ENCODE data around the gene PCNT. TPM values are rescaled to one million over a fixed set of nuclear protein-coding genes. Genes with fewer than 3 reads are reported as not detected.

PCNT gene
- total RNA-seq, 1 experiment from 2014 or later = 38.4 TPM

- intact Hi-C loops (cut with micrococcal nuclease; ENCODE audit: unreplicated experiment) = no loop called here
- no peaks in the 10 kb centered on the region for H3K36me3 ChIP-seq (ENCODE audit: control insufficient read depth, insufficient read depth, low read length)
- H3K27me3 ChIP-seq (replicated peaks; ENCODE audit: control insufficient read depth, insufficient read depth, low read length) = no peaks in the 10 kb centered on the region
- H3K4me1 ChIP-seq = peaks cover 12% of the 10 kb centered on the region
- no peaks in the 10 kb centered on the region for H3K9me3 Mint-ChIP-seq (ENCODE audit: unreplicated experiment)
- peaks cover 7% of the 10 kb centered on the region for H3K4me1 Mint-ChIP-seq (ENCODE audit: low read depth, unreplicated experiment)
- H3K4me3 ChIP-seq (ENCODE audit: low read depth, low read length) = peak overlapping the region; percentile 68
- no peaks in the 10 kb centered on the region for H3K27me3 Mint-ChIP-seq (ENCODE audit: insufficient read depth, unreplicated experiment)
- H3K4me3 Mint-ChIP-seq (ENCODE audit: unreplicated experiment) = peak overlapping the region; percentile 88
- H3K36me3 Mint-ChIP-seq (ENCODE audit: insufficient read depth, unreplicated experiment) = peaks cover 42% of the 10 kb centered on the region
- H3K9me3 ChIP-seq = no peaks in the 10 kb centered on the region
- no peak for DNase-seq
- POLR2A ChIA-PET = interaction anchor here (0.8 kb wide), 1 partner anchor 34 kb away, joined by 4 read pairs; no protein-coding TSS in a partner anchor
- H3K27ac Mint-ChIP-seq (ENCODE audit: unreplicated experiment) = peak overlapping the region; percentile 82
- CTCF ChIA-PET = interaction anchor here (2.2 kb wide), 1 partner anchor 41 kb away, joined by 8 read pairs; no protein-coding TSS in a partner anchor
- no TSS peak for BruUV-seq (replicated peaks)
- no peak for TF ChIP-seq CTCF (IDR thresholded peaks at IDR 0.05; ENCODE audit: insufficient read depth in 1 of 2, low read depth in 1 of 2, low read length in 1 of 2, severe bottlenecking in 1 of 2, unreplicated experiment in 1 of 2)
These were observed 39.2 kb upstream of the PCNT start for GRCh38 chr21:46284733-46285132.

GRCh38 chr21:46285206-46285661 lies 38.7 kb upstream of the PCNT start, which contains the start of gene MCM3AP:
MCM3AP (minus strand) TSS chr21:46285611; CDS start chr21:46285286, 325 bp downstream.
- Histone ChIP-seq H3K9me3 (no peaks in the 10 kb centered on the region), H3K4me1 (peaks cover 12% of the 10 kb centered on the region), H3K36me3 (ENCODE audit: control insufficient read depth, insufficient read depth, low read length) (no peaks in the 10 kb centered on the region), H3K4me3 (ENCODE audit: low read depth, low read length) (peak within 1 kb of the TSS; percentile 68), H3K27me3 (replicated peaks; ENCODE audit: control insufficient read depth, insufficient read depth, low read length) (no peaks in the 10 kb centered on the region)
- H3K36me3 Mint-ChIP-seq (ENCODE audit: insufficient read depth, unreplicated experiment) = peaks cover 40% of the 10 kb centered on the region
- no peak for DNase-seq
- ChIA-PET CTCF (interaction anchor here (1.2 to 2.2 kb wide), 2 partner anchors 40 to 315 kb away, joined by 3 to 8 read pairs; no protein-coding TSS in a partner anchor), POLR2A (interaction anchor here (0.6 kb wide), 2 partner anchors 723 to 929 kb away, joined by 3 to 4 read pairs; no protein-coding TSS in a partner anchor)
- H3K4me1 Mint-ChIP-seq (ENCODE audit: low read depth, unreplicated experiment) = peaks cover 7% of the 10 kb centered on the region
- no peak for TF ChIP-seq CTCF (IDR thresholded peaks at IDR 0.05; ENCODE audit: insufficient read depth in 1 of 2, low read depth in 1 of 2, low read length in 1 of 2, severe bottlenecking in 1 of 2, unreplicated experiment in 1 of 2)
- TSS peak; percentile 55 for BruUV-seq (replicated peaks)
- intact Hi-C loops (cut with micrococcal nuclease; ENCODE audit: unreplicated experiment) = no loop called here
- peak within 1 kb of the TSS; percentile 82 for H3K27ac Mint-ChIP-seq (ENCODE audit: unreplicated experiment)
- H3K4me3 Mint-ChIP-seq (ENCODE audit: unreplicated experiment) = peak within 1 kb of the TSS; percentile 88
- H3K27me3 Mint-ChIP-seq (ENCODE audit: insufficient read depth, unreplicated experiment) = no peaks in the 10 kb centered on the region
- no peaks in the 10 kb centered on the region for H3K9me3 Mint-ChIP-seq (ENCODE audit: unreplicated experiment)

GRCh38 chr21:46285761-46286647 lies 38.0 kb upstream of the PCNT start, which contains the start of gene YBEY:
YBEY (plus strand) TSS chr21:46286342; CDS start chr21:46286914, 572 bp downstream.
- peak; percentile 10 to 51 for TF ChIP-seq CTCF (IDR thresholded peaks at IDR 0.05; ENCODE audit: insufficient read depth in 1 of 2, low read depth in 1 of 2, low read length in 1 of 2, severe bottlenecking in 1 of 2, unreplicated experiment in 1 of 2)
- Histone ChIP-seq H3K9me3 (no peaks in the 10 kb centered on the region), H3K27me3 (replicated peaks; ENCODE audit: control insufficient read depth, insufficient read depth, low read length) (no peaks in the 10 kb centered on the region), H3K36me3 (ENCODE audit: control insufficient read depth, insufficient read depth, low read length) (no peaks in the 10 kb centered on the region), H3K4me3 (ENCODE audit: low read depth, low read length) (peak within 1 kb of the TSS; percentile 68), H3K4me1 (peaks cover 12% of the 10 kb centered on the region)
- Mint-ChIP-seq H3K4me1 (ENCODE audit: low read depth, unreplicated experiment) (peaks cover 7% of the 10 kb centered on the region), H3K4me3 (ENCODE audit: unreplicated experiment) (peak within 1 kb of the TSS; percentile 88), H3K36me3 (ENCODE audit: insufficient read depth, unreplicated experiment) (peaks cover 41% of the 10 kb centered on the region), H3K27ac (ENCODE audit: unreplicated experiment) (peak within 1 kb of the TSS; percentile 82), H3K9me3 (ENCODE audit: unreplicated experiment) (no peaks in the 10 kb centered on the region), H3K27me3 (ENCODE audit: insufficient read depth, unreplicated experiment) (no peaks in the 10 kb centered on the region)
- intact Hi-C loops (cut with micrococcal nuclease; ENCODE audit: unreplicated experiment) = loop anchor here (2.0 kb wide), 1 partner anchor 39 kb away; the partner anchor contains the start of gene PCNT
- ChIA-PET CTCF (interaction anchor here (1.2 to 2.2 kb wide), 2 partner anchors 39 to 315 kb away, joined by 3 to 8 read pairs; no protein-coding TSS in a partner anchor), POLR2A (interaction anchor here (0.6 kb wide), 3 partner anchors 39 to 929 kb away, joined by 3 to 4 read pairs (median 3); no protein-coding TSS in a partner anchor)
- no TSS peak for BruUV-seq (replicated peaks)
- peak; percentile 93 for DNase-seq
